GM18519 (cell line): ENCODE measurements around the gene ZC3H14.

ENCODE experiments used
- ATAC-seq: cut with Tn5 transposase; IDR thresholded peaks from one replicate; pipeline ENCODE4 v1.9.1; 2021; ENCODE audit warnings: mild to moderate bottlenecking, moderate library complexity; ENCODE audit not compliant: unreplicated experiment, low FRiP score

ZC3H14 gene

DNA sequence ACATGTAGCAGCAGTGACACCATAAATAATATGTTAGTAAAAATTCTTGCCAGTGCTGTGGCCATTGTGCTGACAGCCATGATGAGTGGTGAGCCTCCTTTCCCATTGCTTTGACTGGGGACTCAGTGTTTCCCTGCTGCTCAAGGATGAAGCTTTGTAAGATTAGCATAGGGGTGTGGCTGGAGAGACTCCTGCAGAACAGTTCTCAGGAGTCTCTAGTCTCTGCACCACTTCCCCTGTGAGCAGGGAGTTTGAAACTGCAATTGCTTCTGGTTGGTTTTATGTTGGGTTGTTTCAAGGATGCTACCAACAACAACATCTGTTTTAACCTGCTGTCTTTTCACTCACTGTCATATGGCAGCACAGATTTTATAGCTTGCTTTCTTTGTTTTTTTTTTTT is 41.4 kb downstream of the ZC3H14 start:
- no peak for ATAC-seq

GRCh38 chr14:88605594-88605993 is 42.8 kb downstream of the ZC3H14 start:
- ATAC-seq, result no peak

- ATAC-seq, result no peak
These were observed 45.0 kb downstream of the ZC3H14 start for GRCh38 chr14:88607829-88608228.

DNA sequence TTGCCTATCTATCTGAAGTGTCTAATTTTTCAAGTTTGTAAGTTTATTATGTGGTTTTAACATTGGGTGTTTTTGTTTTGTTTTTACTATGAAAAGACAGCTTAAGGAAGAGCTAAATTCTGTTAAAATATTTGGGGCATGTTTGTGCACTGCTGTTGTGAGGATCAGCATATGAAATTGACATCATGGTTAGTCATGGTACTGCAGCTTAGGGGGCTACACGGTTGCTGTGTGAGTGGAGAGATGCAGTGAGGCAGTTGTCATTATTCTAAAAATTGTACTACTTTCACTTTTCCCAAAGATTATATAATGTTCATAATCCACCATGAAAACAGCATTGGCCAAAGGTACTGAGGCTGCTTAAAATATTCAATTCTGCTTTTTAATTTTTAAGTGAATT is 49.0 kb downstream of the ZC3H14 start:
- no peak for ATAC-seq

- no peak for ATAC-seq
These were observed 50.1 kb downstream of the ZC3H14 start for GRCh38 chr14:88612981-88613380.

DNA sequence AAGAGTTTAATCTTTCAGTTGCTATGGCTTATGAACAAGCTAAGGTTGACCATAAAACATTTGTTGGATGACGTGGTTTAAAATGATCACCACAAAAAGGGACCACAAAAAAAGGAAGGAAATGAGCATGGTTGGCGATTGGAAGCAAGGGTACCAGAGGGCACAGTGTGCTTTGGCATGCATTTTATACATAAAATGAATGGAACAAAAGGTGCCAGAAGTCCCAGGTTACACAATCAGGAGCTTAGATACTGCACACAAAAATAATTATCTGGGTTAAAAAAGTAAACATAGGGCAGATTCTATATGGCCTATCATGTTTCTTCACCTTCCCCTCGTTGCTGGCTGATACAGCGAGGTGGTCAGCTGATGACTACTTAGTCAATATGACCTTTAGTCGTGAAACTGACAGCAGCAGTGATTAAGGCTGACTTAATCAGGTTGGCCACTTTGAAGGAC is 50.7 kb downstream of the ZC3H14 start:
- ATAC-seq, result no peak

DNA sequence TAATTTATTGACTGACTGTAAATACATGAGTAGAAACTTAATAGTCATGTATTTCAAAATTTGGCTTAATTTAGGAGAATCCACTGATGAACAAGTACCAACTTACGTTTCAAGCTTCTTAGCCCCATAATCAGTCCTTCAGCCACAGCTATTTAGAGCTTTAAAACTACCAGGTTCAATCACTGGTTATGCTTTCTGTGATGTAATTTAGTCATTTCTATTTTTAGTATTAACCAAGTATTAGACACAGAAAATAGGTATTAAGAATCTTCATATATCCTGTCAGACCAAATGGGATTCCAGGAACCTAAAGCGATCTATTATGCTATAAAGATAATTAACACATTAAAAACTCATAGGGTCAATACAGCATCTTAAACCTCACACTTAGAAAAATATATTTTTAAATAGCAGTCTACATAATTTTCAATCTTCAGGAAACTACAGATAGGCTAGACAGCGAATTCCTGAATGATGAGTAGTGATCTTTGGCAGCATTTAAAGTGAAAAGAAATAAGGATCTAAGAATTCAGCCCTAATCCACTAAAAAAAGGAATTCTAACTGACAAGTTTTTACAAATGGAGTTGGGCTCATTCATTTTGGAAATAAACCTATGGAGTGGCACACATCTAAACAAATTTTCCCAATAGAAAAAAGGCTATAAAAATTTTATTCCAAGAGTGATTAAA is 51.5 kb downstream of the ZC3H14 start:
- ATAC-seq, result peak; percentile 70

GRCh38 chr14:88616697-88617096 is 53.9 kb downstream of the ZC3H14 start:
- ATAC-seq, result no peak

- ATAC-seq, result no peak
These were observed 54.6 kb downstream of the ZC3H14 start for GRCh38 chr14:88617479-88617878.

GRCh38 chr14:88618476-88618875 is 55.6 kb downstream of the ZC3H14 start:
- ATAC-seq, result no peak

DNA sequence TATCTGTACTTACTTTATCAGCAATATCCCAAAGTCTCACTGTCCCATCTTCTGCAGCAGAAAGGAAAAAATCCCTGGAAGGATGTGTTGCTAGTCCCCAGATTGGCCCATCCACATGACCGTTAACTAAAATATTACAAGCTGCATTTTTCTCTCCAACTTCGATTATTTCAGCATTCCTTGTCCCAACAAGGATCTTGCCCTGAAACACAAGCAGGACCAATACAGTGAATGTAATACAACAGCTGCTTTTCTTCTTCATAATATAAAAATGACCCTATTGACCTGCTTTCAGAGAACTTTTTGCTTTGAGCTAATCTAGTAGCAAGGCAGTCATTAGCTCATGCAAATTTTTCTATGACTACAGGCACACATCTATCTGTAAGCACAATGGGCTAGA is 58.3 kb downstream of the ZC3H14 start:
- no peak for ATAC-seq

DNA sequence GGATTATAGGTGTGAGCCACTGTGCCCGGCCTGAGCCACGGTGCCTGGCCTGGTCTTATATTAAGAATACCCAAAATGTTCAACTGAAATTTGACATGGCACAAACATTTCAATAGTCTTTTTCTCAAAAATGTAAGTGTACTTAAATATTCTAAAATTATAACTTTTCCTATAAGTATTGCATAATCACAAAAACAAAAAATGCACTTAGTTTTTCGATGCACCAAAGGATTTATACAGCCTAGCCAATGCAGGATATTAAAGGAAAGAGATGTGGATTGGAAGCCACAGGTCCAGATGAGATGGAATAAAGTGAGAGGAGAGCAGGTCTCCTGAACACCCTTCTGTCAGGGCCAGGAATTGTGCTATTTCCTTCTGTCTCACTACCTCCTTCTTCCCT is 62.8 kb downstream of the ZC3H14 start:
- no peak for ATAC-seq

- ATAC-seq, result no peak
These were observed 65.2 kb downstream of the ZC3H14 start for GRCh38 chr14:88628033-88628432.

- ATAC-seq, result no peak
These were observed 65.6 kb downstream of the ZC3H14 start for GRCh38 chr14:88628462-88628861.

DNA sequence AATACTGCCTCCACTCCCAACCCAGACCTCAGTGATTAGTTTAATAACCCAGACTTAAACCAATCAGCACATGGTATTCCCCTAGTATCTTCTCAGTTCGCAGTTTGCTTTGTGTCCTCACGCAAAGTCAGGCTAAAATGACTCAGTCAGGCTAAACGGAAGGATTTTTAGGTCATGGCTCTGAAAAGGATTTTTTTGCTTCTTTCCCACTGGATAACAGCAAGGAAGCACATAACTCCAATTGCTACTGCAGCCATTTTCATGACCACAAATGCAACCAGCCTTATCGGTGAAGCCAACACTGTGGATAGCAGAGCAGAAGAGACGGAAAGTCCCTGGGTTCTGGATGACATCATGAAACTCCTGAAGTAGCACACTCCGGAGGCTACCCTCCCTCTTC is 67.7 kb downstream of the ZC3H14 start:
- no peak for ATAC-seq

GRCh38 chr14:88631091-88631490 is 68.3 kb downstream of the ZC3H14 start:
- ATAC-seq, result no peak

DNA sequence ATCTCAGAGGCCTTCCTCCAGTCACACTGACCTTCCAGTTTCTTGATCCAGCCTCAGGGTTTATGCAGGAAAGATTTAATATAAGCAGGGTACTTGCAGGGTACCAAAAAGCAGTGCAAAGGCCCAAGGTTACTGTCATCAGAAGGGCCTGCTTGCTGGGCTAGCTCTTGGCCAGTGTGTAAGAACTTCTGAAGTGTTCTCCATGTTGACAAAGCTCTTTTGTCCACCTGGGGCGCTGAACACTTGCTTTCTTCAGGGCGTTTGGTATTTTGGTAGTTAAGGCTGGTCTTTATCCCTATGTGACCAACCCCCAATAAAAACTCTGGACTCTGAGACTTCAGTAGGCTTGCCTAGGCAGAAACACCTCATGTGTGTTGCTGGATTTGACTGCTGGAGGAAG is 69.7 kb downstream of the ZC3H14 start:
- no peak for ATAC-seq

DNA sequence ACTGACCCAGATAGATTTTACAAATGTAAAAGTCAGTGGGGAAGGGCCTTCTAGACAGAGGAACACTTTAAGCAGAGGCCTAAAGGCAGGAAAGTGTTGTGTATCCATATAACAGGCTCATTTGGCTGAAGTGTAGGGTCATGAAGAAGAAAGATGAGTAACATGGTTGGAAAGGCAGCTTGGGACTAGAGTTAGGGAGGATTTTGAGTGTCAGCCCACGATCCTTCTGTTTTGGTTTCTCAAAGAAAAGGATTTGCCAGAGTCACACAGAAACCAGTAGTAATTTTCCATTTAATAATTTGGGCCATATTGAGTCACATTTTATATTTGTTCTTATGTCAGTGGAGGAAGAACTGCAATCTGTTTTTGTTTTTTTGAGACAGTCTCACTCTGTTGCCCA is 76.4 kb downstream of the ZC3H14 start:
- no peak for ATAC-seq

GRCh38 chr14:88660056-88660455 is 97.2 kb downstream of the ZC3H14 start:
- ATAC-seq, result no peak

DNA sequence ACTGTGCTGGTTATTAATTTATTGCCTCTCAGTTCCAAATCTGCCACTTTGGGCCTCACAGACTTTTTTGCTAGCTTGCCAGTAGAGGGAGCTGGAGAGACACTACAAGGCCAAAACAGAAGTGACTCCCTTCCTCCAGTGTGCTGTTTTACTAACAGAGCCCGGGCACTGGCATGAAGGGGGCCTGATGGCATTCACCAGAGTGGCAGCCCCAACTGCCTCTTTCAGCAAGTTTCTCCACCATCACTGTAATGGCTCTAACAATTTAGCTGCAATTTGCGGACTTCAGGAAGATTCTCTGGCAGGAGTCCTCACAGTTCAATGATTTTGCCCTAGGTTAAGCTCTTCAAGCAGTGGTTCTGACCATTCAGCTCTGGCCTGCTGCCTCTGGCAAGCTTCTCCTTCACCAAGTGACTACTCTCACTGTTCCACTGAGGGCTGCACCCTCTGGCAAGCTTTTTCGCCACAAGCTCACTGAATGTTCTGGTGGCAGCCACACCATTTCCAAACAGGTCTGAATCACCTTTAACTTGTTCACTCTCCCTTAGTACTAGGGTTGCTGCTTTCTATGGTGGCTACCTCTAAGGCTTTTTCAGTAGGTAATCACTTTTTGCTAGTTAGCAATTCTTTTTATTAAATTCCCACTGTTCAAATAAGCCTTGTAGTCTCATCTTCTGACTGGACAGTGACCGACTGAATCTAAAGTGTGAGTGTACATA is 104.9 kb downstream of the ZC3H14 start:
- ATAC-seq, result peak; percentile 75

GRCh38 chr14:88668448-88669116 is 105.7 kb downstream of the ZC3H14 start:
- ATAC-seq, result peak; percentile 71

GRCh38 chr14:88669346-88669745 is 106.5 kb downstream of the ZC3H14 start:
- no peak for ATAC-seq
